Activated T-helper 17 cell treated with anti-CD3 and anti-CD28 coated beads, Interleukin-2, amount 50 U/mL, for 72 hours (primary cell): ENCODE data around the gene SERPINB1. TPM values are rescaled to one million over a fixed set of nuclear protein-coding genes. Genes with fewer than 3 reads are reported as not detected.
A peak's percentile ranks its signal among the peaks of the same experiment; 100 is the strongest.

ENCODE experiments used
- ATAC-seq: fragments of 150-1000 bp; cut with Tn5 transposase; replicated peaks from 2 replicates; pipeline ENCODE4 v1.10.0; 2021; ENCODE audit warnings: mild to moderate bottlenecking, moderate library complexity
- H3K27ac Mint-ChIP-seq: one replicate; pipeline ENCODE4 v1.8.0; 2022; ENCODE audit warnings: mixed read lengths
- H3K27me3 Mint-ChIP-seq: one replicate; pipeline ENCODE4 v1.8.0; 2022; ENCODE audit warnings: mixed read lengths
- H3K36me3 Mint-ChIP-seq: one replicate; pipeline ENCODE4 v1.8.0; 2022; ENCODE audit warnings: low read depth, mild to moderate bottlenecking, mixed read lengths
- H3K4me1 Mint-ChIP-seq: one replicate; pipeline ENCODE4 v1.8.0; 2022; ENCODE audit warnings: mixed read lengths
- H3K4me3 Mint-ChIP-seq: one replicate; pipeline ENCODE4 v1.8.0; 2022; ENCODE audit warnings: mild to moderate bottlenecking, mixed read lengths
- H3K9me3 Mint-ChIP-seq: one replicate; pipeline ENCODE4 v1.8.0; 2022; ENCODE audit warnings: mixed read lengths
- total RNA-seq, 2 donors: library from RNA; stranded (reverse); gene quantifications; one replicate each; pipeline ENCODE4 v1.2.3, GENCODE V29; 2022

The SERPINB1 gene
- total RNA-seq, 2 donors from 2014 or later = 33.4 to 67.8 TPM

- H3K4me1 Mint-ChIP-seq = peaks cover 40% of the 10 kb centered on the region
- H3K36me3 Mint-ChIP-seq = peaks cover 16% of the 10 kb centered on the region
- peaks cover 4% of the 10 kb centered on the region for H3K9me3 Mint-ChIP-seq
- peak overlapping the region; percentile 77 for H3K4me3 Mint-ChIP-seq
- H3K27me3 Mint-ChIP-seq = no peaks in the 10 kb centered on the region
- ATAC-seq = no peak
- H3K27ac Mint-ChIP-seq = peak overlapping the region; percentile 77
These were observed 4.2 kb upstream of the SERPINB1 start for GRCh38 chr6:2845880-2846208.

- Mint-ChIP-seq H3K27ac (peak overlapping the region; percentile 46), H3K4me3 (peak overlapping the region; percentile 89), H3K27me3 (no peaks in the 10 kb centered on the region), H3K4me1 (peaks cover 50% of the 10 kb centered on the region), H3K36me3 (peaks cover 33% of the 10 kb centered on the region), H3K9me3 (peaks cover 2% of the 10 kb centered on the region)
- ATAC-seq = no peak
These were observed 2.3 kb upstream of the SERPINB1 start for GRCh38 chr6:2844008-2844407.

GRCh38 chr6:2843138-2843740 lies 1.6 kb upstream of the SERPINB1 start:
- peak overlapping the region; percentile 46 for H3K27ac Mint-ChIP-seq
- H3K4me3 Mint-ChIP-seq = peak overlapping the region; percentile 89
- H3K4me1 Mint-ChIP-seq = peaks cover 44% of the 10 kb centered on the region
- no peaks in the 10 kb centered on the region for H3K9me3 Mint-ChIP-seq
- ATAC-seq = no peak
- no peaks in the 10 kb centered on the region for H3K27me3 Mint-ChIP-seq
- H3K36me3 Mint-ChIP-seq = peaks cover 38% of the 10 kb centered on the region

- Mint-ChIP-seq H3K27me3 (no peaks in the 10 kb centered on the region), H3K27ac (peak overlapping the region; percentile 91), H3K4me1 (peaks cover 42% of the 10 kb centered on the region), H3K9me3 (no peaks in the 10 kb centered on the region), H3K4me3 (peak overlapping the region; percentile 89), H3K36me3 (peaks cover 49% of the 10 kb centered on the region)
- ATAC-seq = no peak
These were observed 483 bp upstream of the SERPINB1 start for GRCh38 chr6:2842139-2842552.

- peak overlapping the region; percentile 91 for H3K27ac Mint-ChIP-seq
- no peaks in the 10 kb centered on the region for H3K9me3 Mint-ChIP-seq
- H3K4me1 Mint-ChIP-seq = peaks cover 33% of the 10 kb centered on the region
- H3K36me3 Mint-ChIP-seq = peaks cover 57% of the 10 kb centered on the region
- H3K27me3 Mint-ChIP-seq = no peaks in the 10 kb centered on the region
- peak overlapping the region; percentile 89 for H3K4me3 Mint-ChIP-seq
- no peak for ATAC-seq
These were observed 958 bp downstream of the SERPINB1 start for GRCh38 chr6:2840749-2841061.

GRCh38 chr6:2839982-2840748 lies 1.5 kb downstream of the SERPINB1 start:
- peak overlapping the region; percentile 89 for H3K4me3 Mint-ChIP-seq

GRCh38 chr6:2839195-2839981 lies 2.3 kb downstream of the SERPINB1 start:
- Mint-ChIP-seq H3K27me3 (no peaks in the 10 kb centered on the region), H3K36me3 (peaks cover 70% of the 10 kb centered on the region), H3K27ac (peak overlapping the region; percentile 56), H3K4me1 (peaks cover 40% of the 10 kb centered on the region), H3K4me3 (peak overlapping the region; percentile 89), H3K9me3 (no peaks in the 10 kb centered on the region)
- no peak for ATAC-seq

More at GRCh38 chr6:2839982-2840748, 1.5 kb downstream of the SERPINB1 start:
- peaks cover 63% of the 10 kb centered on the region for H3K36me3 Mint-ChIP-seq
- H3K27me3 Mint-ChIP-seq = no peaks in the 10 kb centered on the region
- H3K9me3 Mint-ChIP-seq = no peaks in the 10 kb centered on the region
- H3K4me1 Mint-ChIP-seq = peaks cover 33% of the 10 kb centered on the region
- no peak for ATAC-seq
- peak overlapping the region; percentile 53 for H3K27ac Mint-ChIP-seq

GRCh38 chr6:2838251-2838650 lies 3.4 kb downstream of the SERPINB1 start:
- H3K36me3 Mint-ChIP-seq = peaks cover 82% of the 10 kb centered on the region
- H3K4me3 Mint-ChIP-seq = no peak overlapping the region
- no peak overlapping the region for H3K27ac Mint-ChIP-seq
- no peak for ATAC-seq
- H3K9me3 Mint-ChIP-seq = no peaks in the 10 kb centered on the region
- H3K27me3 Mint-ChIP-seq = no peaks in the 10 kb centered on the region
- peaks cover 33% of the 10 kb centered on the region for H3K4me1 Mint-ChIP-seq

GRCh38 chr6:2834262-2834661 lies 7.4 kb downstream of the SERPINB1 start:
- no peak for ATAC-seq
- H3K27ac Mint-ChIP-seq = no peak overlapping the region
- no peak overlapping the region for H3K4me3 Mint-ChIP-seq
- no peaks in the 10 kb centered on the region for H3K9me3 Mint-ChIP-seq
- peaks cover 15% of the 10 kb centered on the region for H3K4me1 Mint-ChIP-seq
- peaks cover 84% of the 10 kb centered on the region for H3K36me3 Mint-ChIP-seq
- H3K27me3 Mint-ChIP-seq = no peaks in the 10 kb centered on the region

GRCh38 chr6:2831392-2831791 lies 10.3 kb downstream of the SERPINB1 start:
- peaks cover 56% of the 10 kb centered on the region for H3K36me3 Mint-ChIP-seq
- H3K4me1 Mint-ChIP-seq = peaks cover 11% of the 10 kb centered on the region
- ATAC-seq = no peak
- no peaks in the 10 kb centered on the region for H3K9me3 Mint-ChIP-seq
- no peaks in the 10 kb centered on the region for H3K27me3 Mint-ChIP-seq
- no peak overlapping the region for H3K27ac Mint-ChIP-seq
- H3K4me3 Mint-ChIP-seq = no peak overlapping the region

GRCh38 chr6:2830183-2830582 lies 11.5 kb downstream of the SERPINB1 start:
- H3K9me3 Mint-ChIP-seq = no peaks in the 10 kb centered on the region
- H3K27me3 Mint-ChIP-seq = no peaks in the 10 kb centered on the region
- no peak for ATAC-seq
- H3K4me1 Mint-ChIP-seq = peaks cover 11% of the 10 kb centered on the region
- H3K36me3 Mint-ChIP-seq = peaks cover 44% of the 10 kb centered on the region
- H3K4me3 Mint-ChIP-seq = no peak overlapping the region
- no peak overlapping the region for H3K27ac Mint-ChIP-seq

GRCh38 chr6:2829253-2829652 lies 12.4 kb downstream of the SERPINB1 start:
- no peak overlapping the region for H3K27ac Mint-ChIP-seq
- peaks cover 2% of the 10 kb centered on the region for H3K4me1 Mint-ChIP-seq
- no peak overlapping the region for H3K4me3 Mint-ChIP-seq
- no peaks in the 10 kb centered on the region for H3K9me3 Mint-ChIP-seq
- no peaks in the 10 kb centered on the region for H3K27me3 Mint-ChIP-seq
- H3K36me3 Mint-ChIP-seq = peaks cover 34% of the 10 kb centered on the region
- ATAC-seq = no peak

GRCh38 chr6:2828629-2829028 lies 13.0 kb downstream of the SERPINB1 start:
- Mint-ChIP-seq H3K9me3 (no peaks in the 10 kb centered on the region), H3K27ac (no peak overlapping the region), H3K4me1 (no peaks in the 10 kb centered on the region), H3K4me3 (no peak overlapping the region), H3K36me3 (peaks cover 28% of the 10 kb centered on the region), H3K27me3 (no peaks in the 10 kb centered on the region)
- no peak for ATAC-seq

GRCh38 chr6:2827142-2827541 lies 14.5 kb downstream of the SERPINB1 start:
- no peak for ATAC-seq
- Mint-ChIP-seq H3K9me3 (no peaks in the 10 kb centered on the region), H3K27me3 (no peaks in the 10 kb centered on the region), H3K4me1 (no peaks in the 10 kb centered on the region), H3K27ac (no peak overlapping the region), H3K36me3 (peaks cover 13% of the 10 kb centered on the region), H3K4me3 (no peak overlapping the region)

GRCh38 chr6:2826131-2826530 lies 15.5 kb downstream of the SERPINB1 start:
- Mint-ChIP-seq H3K36me3 (peaks cover 6% of the 10 kb centered on the region), H3K9me3 (no peaks in the 10 kb centered on the region), H3K27ac (no peak overlapping the region), H3K4me1 (no peaks in the 10 kb centered on the region), H3K27me3 (no peaks in the 10 kb centered on the region), H3K4me3 (no peak overlapping the region)
- ATAC-seq = no peak
